ENCODE data around the gene FUT2.

The FUT2 gene

DNA sequence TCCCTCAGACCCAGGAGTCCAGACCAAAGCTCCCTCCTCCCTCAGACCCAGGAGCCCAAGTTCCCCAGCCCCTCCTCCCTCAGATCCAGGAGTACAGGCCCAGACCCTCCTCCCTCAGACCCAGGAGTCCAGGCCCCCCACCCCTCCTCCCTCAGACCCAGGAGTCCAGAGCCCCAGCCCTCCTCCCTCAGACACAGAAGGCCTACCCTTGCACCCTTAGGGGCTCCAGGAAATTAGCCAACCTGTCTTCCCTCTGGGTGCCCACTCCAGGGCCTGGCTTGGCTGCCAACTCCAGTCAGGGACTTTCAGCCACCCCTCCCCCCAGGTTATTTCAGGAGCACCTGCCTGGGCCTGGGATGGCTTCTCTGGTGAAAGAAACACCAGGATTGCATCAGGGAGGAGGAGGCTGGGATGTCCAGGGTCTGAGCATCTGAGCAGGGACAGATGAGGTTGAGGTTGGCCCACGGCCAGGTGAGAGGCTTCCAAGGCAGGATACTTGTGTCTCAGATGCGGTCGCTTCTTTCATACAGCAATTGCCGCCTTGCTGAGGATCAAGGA lies 59.4 kb downstream of the FUT2 start, which contains the start of gene FGF21 (continued):
- TF ChIP-seq HOXD13 (CRISPR knock-in tag; IDR thresholded peaks at IDR 0.05; ENCODE audit: borderline replicate concordance) (peak; percentile 83; the same call in 1 of the 2 replicates), ZNF341 (tag by site-specific recombination; IDR thresholded peaks at IDR 0.05; ENCODE audit: low read depth) (no peak), SP7 (tag by site-specific recombination; IDR thresholded peaks at IDR 0.05) (no peak; the same call in 1 of the 2 replicates), HOXA7 (CRISPR knock-in tag; IDR thresholded peaks at IDR 0.05; ENCODE audit: borderline replicate concordance) (no peak), HOXC10 (CRISPR knock-in tag; IDR thresholded peaks at IDR 0.05) (no peak), ZNF629 (tag by site-specific recombination; IDR thresholded peaks at IDR 0.05) (no peak), ZBTB20 (tag by site-specific recombination; IDR thresholded peaks at IDR 0.05) (peak; percentile 33; the same call in 1 of the 2 replicates), ZNF292 (tag by site-specific recombination; IDR thresholded peaks at IDR 0.05; ENCODE audit: borderline replicate concordance, low read depth) (no peak), SP3 (tag by site-specific recombination; IDR thresholded peaks at IDR 0.05) (peak; percentile 50), ZIC2 (tag by site-specific recombination; IDR thresholded peaks at IDR 0.05) (peak; percentile 44; the same call in 1 of the 2 replicates), ZNF366 (tag by site-specific recombination; conservative IDR thresholded peaks at IDR 0.05) (0 out of 2 replicates have a peak, but pooled peaks have one; percentile 30), IKZF3 (tag by site-specific recombination; IDR thresholded peaks at IDR 0.05) (peak; percentile 86), ZNF404 (tag by site-specific recombination; IDR thresholded peaks at IDR 0.05) (no peak)
- TF ChIP-seq, protein P1, sequence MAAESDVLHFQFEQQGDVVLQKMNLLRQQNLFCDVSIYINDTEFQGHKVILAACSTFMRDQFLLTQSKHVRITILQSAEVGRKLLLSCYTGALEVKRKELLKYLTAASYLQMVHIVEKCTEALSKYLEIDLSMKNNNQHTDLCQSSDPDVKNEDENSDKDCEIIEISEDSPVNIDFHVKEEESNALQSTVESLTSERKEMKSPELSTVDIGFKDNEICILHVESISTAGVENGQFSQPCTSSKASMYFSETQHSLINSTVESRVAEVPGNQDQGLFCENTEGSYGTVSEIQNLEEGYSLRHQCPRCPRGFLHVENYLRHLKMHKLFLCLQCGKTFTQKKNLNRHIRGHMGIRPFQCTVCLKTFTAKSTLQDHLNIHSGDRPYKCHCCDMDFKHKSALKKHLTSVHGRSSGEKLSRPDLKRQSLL (tag by site-specific recombination; IDR thresholded peaks at IDR 0.05), result no peak
- TF ChIP-seq, protein P2, sequence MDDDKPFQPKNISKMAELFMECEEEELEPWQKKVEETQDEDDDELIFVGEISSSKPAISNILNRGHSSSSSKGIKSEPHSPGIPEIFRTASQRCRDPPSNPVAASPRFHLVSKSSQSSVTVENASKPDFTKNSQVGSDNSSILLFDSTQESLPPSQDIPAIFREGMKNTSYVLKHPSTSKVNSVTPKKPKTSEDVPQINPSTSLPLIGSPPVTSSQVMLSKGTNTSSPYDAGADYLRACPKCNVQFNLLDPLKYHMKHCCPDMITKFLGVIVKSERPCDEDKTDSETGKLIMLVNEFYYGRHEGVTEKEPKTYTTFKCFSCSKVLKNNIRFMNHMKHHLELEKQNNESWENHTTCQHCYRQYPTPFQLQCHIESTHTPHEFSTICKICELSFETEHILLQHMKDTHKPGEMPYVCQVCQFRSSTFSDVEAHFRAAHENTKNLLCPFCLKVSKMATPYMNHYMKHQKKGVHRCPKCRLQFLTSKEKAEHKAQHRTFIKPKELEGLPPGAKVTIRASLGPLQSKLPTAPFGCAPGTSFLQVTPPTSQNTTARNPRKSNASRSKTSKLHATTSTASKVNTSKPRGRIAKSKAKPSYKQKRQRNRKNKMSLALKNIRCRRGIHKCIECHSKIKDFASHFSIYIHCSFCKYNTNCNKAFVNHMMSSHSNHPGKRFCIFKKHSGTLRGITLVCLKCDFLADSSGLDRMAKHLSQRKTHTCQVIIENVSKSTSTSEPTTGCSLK (tag by site-specific recombination; IDR thresholded peaks at IDR 0.05), result no peak
- TF ChIP-seq, protein P3, sequence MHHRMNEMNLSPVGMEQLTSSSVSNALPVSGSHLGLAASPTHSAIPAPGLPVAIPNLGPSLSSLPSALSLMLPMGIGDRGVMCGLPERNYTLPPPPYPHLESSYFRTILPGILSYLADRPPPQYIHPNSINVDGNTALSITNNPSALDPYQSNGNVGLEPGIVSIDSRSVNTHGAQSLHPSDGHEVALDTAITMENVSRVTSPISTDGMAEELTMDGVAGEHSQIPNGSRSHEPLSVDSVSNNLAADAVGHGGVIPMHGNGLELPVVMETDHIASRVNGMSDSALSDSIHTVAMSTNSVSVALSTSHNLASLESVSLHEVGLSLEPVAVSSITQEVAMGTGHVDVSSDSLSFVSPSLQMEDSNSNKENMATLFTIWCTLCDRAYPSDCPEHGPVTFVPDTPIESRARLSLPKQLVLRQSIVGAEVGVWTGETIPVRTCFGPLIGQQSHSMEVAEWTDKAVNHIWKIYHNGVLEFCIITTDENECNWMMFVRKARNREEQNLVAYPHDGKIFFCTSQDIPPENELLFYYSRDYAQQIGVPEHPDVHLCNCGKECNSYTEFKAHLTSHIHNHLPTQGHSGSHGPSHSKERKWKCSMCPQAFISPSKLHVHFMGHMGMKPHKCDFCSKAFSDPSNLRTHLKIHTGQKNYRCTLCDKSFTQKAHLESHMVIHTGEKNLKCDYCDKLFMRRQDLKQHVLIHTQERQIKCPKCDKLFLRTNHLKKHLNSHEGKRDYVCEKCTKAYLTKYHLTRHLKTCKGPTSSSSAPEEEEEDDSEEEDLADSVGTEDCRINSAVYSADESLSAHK (tag by site-specific recombination; IDR thresholded peaks at IDR 0.05), result peak; percentile 16; the same call in 1 of the 2 replicates
- TF ChIP-seq, protein P4, sequence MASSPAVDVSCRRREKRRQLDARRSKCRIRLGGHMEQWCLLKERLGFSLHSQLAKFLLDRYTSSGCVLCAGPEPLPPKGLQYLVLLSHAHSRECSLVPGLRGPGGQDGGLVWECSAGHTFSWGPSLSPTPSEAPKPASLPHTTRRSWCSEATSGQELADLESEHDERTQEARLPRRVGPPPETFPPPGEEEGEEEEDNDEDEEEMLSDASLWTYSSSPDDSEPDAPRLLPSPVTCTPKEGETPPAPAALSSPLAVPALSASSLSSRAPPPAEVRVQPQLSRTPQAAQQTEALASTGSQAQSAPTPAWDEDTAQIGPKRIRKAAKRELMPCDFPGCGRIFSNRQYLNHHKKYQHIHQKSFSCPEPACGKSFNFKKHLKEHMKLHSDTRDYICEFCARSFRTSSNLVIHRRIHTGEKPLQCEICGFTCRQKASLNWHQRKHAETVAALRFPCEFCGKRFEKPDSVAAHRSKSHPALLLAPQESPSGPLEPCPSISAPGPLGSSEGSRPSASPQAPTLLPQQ (tag by site-specific recombination; IDR thresholded peaks at IDR 0.05), result peak; percentile 83
- TF ChIP-seq, protein P5, sequence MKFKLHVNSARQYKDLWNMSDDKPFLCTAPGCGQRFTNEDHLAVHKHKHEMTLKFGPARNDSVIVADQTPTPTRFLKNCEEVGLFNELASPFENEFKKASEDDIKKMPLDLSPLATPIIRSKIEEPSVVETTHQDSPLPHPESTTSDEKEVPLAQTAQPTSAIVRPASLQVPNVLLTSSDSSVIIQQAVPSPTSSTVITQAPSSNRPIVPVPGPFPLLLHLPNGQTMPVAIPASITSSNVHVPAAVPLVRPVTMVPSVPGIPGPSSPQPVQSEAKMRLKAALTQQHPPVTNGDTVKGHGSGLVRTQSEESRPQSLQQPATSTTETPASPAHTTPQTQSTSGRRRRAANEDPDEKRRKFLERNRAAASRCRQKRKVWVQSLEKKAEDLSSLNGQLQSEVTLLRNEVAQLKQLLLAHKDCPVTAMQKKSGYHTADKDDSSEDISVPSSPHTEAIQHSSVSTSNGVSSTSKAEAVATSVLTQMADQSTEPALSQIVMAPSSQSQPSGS (tag by site-specific recombination; IDR thresholded peaks at IDR 0.05; ENCODE audit: low read depth), result no peak
- TF ChIP-seq, protein P6, sequence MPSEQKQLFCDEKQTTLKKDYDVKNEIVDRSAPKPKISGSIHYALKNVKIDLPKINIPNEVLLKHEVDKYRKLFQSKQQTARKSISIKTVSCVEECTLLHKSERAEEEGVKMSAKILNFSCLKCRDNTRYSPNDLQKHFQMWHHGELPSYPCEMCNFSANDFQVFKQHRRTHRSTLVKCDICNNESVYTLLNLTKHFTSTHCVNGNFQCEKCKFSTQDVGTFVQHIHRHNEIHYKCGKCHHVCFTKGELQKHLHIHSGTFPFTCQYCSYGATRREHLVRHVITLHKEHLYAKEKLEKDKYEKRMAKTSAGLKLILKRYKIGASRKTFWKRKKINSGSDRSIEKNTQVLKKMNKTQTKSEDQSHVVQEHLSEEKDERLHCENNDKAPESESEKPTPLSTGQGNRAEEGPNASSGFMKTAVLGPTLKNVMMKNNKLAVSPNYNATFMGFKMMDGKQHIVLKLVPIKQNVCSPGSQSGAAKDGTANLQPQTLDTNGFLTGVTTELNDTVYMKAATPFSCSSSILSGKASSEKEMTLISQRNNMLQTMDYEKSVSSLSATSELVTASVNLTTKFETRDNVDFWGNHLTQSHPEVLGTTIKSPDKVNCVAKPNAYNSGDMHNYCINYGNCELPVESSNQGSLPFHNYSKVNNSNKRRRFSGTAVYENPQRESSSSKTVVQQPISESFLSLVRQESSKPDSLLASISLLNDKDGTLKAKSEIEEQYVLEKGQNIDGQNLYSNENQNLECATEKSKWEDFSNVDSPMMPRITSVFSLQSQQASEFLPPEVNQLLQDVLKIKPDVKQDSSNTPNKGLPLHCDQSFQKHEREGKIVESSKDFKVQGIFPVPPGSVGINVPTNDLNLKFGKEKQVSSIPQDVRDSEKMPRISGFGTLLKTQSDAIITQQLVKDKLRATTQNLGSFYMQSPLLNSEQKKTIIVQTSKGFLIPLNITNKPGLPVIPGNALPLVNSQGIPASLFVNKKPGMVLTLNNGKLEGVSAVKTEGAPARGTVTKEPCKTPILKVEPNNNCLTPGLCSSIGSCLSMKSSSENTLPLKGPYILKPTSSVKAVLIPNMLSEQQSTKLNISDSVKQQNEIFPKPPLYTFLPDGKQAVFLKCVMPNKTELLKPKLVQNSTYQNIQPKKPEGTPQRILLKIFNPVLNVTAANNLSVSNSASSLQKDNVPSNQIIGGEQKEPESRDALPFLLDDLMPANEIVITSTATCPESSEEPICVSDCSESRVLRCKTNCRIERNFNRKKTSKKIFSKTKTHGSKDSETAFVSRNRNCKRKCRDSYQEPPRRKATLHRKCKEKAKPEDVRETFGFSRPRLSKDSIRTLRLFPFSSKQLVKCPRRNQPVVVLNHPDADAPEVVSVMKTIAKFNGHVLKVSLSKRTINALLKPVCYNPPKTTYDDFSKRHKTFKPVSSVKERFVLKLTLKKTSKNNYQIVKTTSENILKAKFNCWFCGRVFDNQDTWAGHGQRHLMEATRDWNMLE (tag by site-specific recombination; conservative IDR thresholded peaks at IDR 0.05; ENCODE audit: low read depth), result 0 out of 2 replicates have a peak, but pooled peaks have one; percentile 31
- TF ChIP-seq, protein P7, sequence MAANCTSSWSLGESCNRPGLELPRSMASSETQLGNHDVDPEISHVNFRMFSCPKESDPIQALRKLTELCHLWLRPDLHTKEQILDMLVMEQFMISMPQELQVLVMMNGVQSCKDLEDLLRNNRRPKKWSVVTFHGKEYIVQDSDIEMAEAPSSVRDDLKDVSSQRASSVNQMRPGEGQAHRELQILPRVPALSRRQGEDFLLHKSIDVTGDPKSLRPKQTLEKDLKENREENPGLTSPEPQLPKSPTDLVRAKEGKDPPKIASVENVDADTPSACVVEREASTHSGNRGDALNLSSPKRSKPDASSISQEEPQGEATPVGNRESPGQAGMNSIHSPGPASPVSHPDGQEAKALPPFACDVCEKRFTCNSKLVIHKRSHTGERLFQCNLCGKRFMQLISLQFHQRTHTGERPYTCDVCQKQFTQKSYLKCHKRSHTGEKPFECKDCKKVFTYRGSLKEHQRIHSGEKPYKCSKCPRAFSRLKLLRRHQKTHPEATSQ (tag by site-specific recombination; IDR thresholded peaks at IDR 0.05), result no peak

Data from HEK293 (cell line).